ENCODE measurements around the gene LRMDA. TPM values are rescaled to one million over a fixed set of nuclear protein-coding genes. Genes with fewer than 3 reads are reported as not detected.

The LRMDA gene
- total and polyA plus RNA-seq, 10 of the 15 experiments (the other 5 are each of a cell fraction or from before 2014, with no cell fraction given) = 0.07 to 0.54 (median 0.29) TPM; not detected in 4

DNA sequence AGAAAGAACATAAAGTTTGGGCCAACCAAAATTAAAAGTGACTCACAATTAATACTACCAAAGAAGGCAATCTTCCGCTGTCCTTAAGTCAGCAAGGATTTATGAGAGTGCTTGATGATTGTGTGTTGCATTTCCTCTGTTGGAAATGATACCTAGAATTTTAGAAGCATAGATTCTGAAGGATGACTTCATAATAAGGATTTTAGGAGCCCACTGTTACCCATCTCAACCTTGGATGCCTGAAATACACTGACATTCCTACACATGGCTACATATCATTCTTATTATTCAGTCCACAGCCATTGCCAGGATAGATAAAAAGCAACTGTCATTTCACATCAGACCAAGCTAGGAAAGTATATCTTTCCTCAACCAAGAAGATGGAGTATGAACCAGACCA lies 823.8 kb downstream of the LRMDA start (continued):
- TF ChIP-seq RAD51 (IDR thresholded peaks at IDR 0.05) = no peak
- TF ChIP-seq, protein P1, sequence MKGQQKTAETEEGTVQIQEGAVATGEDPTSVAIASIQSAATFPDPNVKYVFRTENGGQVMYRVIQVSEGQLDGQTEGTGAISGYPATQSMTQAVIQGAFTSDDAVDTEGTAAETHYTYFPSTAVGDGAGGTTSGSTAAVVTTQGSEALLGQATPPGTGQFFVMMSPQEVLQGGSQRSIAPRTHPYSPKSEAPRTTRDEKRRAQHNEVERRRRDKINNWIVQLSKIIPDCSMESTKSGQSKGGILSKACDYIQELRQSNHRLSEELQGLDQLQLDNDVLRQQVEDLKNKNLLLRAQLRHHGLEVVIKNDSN (IDR thresholded peaks at IDR 0.05; ENCODE audit: borderline replicate concordance, extremely low read length, insufficient read depth, low read depth, low read length) = no peak
- no peak for TF ChIP-seq ZNF622 (IDR thresholded peaks at IDR 0.05)
- TF ChIP-seq NFYA (IDR thresholded peaks at IDR 0.05; ENCODE audit: borderline replicate concordance, low read depth, low read length) = no peak

DNA sequence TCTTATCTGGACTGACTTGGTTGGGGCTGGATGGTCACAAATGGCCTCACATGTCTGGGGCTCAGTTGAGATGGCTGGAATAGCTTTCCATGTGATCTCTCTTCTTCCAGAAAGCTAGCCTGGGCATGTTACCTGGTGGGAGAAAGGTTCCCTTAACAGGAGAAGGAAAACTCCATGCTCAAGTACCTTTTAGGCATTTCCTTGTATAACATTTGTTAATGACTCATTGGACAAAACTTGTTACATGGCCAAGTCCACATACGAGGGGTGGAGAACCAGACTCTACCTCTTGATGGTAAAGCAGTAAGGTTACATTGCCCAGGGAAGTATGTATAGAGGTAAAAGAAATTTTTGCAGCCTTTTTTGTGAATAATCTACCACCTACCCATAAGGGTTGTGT lies 826.4 kb downstream of the LRMDA start:
- intact Hi-C loops (cut with micrococcal nuclease; ENCODE audit: unreplicated experiment) = no loop called here
- H3K27ac ChIP-seq (ENCODE audit: control insufficient read depth, insufficient read depth) = no peak overlapping the region
- WGBS (ENCODE audit: insufficient coverage, insufficient replicate concordance, low lambda C conversion rate, missing lambda C conversion rate) = 0% methylated on average over 1 of the region's 1 CpG
- no peaks in the 10 kb centered on the region for H3K27me3 ChIP-seq (replicated peaks in 1 of 2; ENCODE audit: control insufficient read depth in 2 of 2, insufficient read depth in 2 of 2, low read length in 1 of 2)
- H3K9ac ChIP-seq (ENCODE audit: control insufficient read depth, insufficient read depth, low read length) = no peak overlapping the region
- DNase-seq (ENCODE audit: low read depth, low spot score) (no peak), ATAC-seq (no peak), FAIRE-seq (no peak)
- POLR2A ChIA-PET = no interaction called here
- H3K4me1 ChIP-seq (ENCODE audit: control insufficient read depth, insufficient read depth, low read length) = no peaks in the 10 kb centered on the region
- H3K9me3 ChIP-seq (replicated peaks; ENCODE audit: control insufficient read depth, insufficient read depth, low read length) = no peaks in the 10 kb centered on the region
- no peak overlapping the region for H3K4me2 ChIP-seq (ENCODE audit: control insufficient read depth, insufficient read depth)
- no peaks in the 10 kb centered on the region for H3K79me2 ChIP-seq (ENCODE audit: control insufficient read depth, insufficient read depth, low read length)
- TF ChIP-seq POU2F2 (IDR thresholded peaks at IDR 0.05; ENCODE audit: borderline replicate concordance, low read depth, low read length) = no peak
- no peak for TF ChIP-seq POLR2AphosphoS5 (IDR thresholded peaks at IDR 0.05; ENCODE audit: low read length)
- no peak for TF ChIP-seq MTA3 (IDR thresholded peaks at IDR 0.05; ENCODE audit: borderline replicate concordance, low read length)
- TF ChIP-seq KAT2A (conservative IDR thresholded peaks at IDR 0.05; ENCODE audit: control insufficient read depth, low read depth, low read length) = no peak
- TF ChIP-seq ZZZ3 (IDR thresholded peaks at IDR 0.05; ENCODE audit: control insufficient read depth, insufficient read length, low read depth) = no peak
- SMC1A ChIA-PET (ENCODE audit: uncharacterized antibody, unreplicated experiment) = interaction anchor here (0.9 kb wide), 1 partner anchor 40 kb away, joined by 3 read pairs; no protein-coding TSS in a partner anchor
- H4K20me1 ChIP-seq (ENCODE audit: control insufficient read depth, insufficient read depth) = no peaks in the 10 kb centered on the region
- in situ Hi-C loops (cut with MboI) = no loop called here
- CTCF ChIA-PET = no interaction called here
- BruUV-seq (replicated peaks) = no TSS peak
- H3K4me3 ChIP-seq = no peak overlapping the region
- RAD21 ChIA-PET (ENCODE audit: unreplicated experiment) = no interaction called here
- H3K36me3 ChIP-seq (ENCODE audit: control insufficient read depth in 2 of 2, insufficient read depth in 2 of 2, low read length in 1 of 2) = no peaks in the 10 kb centered on the region
- no peak overlapping the region for H2AFZ ChIP-seq (ENCODE audit: control insufficient read depth, low read depth, low read length)

All from GM12878 (cell line).